ENCODE measurements around the gene MED25. TPM values are rescaled to one million over a fixed set of nuclear protein-coding genes. Genes with fewer than 3 reads are reported as not detected.
A peak's percentile ranks its signal among the peaks of the same experiment; 100 is the strongest.

MED25 gene
- total RNA-seq, 4 donors from 2014 or later, result 26.2 to 54.0 (median 29.4) TPM

- 88 to 93% methylated on average over 8 of the region's 8 CpGs for WGBS, 2 donors
- Histone ChIP-seq H3K9me3 (no peaks in the 10 kb centered on the region), H3K27me3 (no peaks in the 10 kb centered on the region), H3K27ac (peak overlapping the region in 1 of 4 donors; percentile 34), H3K36me3 (peaks cover 0 to 64% (median 12%) of the 10 kb centered on the region in 3 donors), H3K4me1 (peaks cover 0 to 43% (median 12%) of the 10 kb centered on the region in 4 donors), H3K4me3 (no peak overlapping the region)
- no peak for DNase-seq (ENCODE audit: low spot score in 2 of 2)
- TF ChIP-seq POLR2A (IDR thresholded peaks at IDR 0.05) (no peak), CTCF (IDR thresholded peaks at IDR 0.05) (no peak), EP300 (IDR thresholded peaks at IDR 0.05) (no peak)
These were observed 11.5 kb upstream of the MED25 start for GRCh38 chr19:49806620-49806959.

GRCh38 chr19:49807058-49807903 lies 10.8 kb upstream of the MED25 start:
- Histone ChIP-seq H3K9me3 (no peaks in the 10 kb centered on the region), H3K4me1 (peaks cover 0 to 40% (median 10%) of the 10 kb centered on the region in 4 donors), H3K27ac (peak overlapping the region in 1 of 4 donors; percentile 34), H3K36me3 (peaks cover 0 to 57% (median 12%) of the 10 kb centered on the region in 3 donors), H3K27me3 (no peaks in the 10 kb centered on the region), H3K4me3 (no peak overlapping the region)
- 83 to 88% methylated on average over 18 of the region's 18 CpGs for WGBS, 2 donors
- TF ChIP-seq EP300 (IDR thresholded peaks at IDR 0.05) (no peak), POLR2A (IDR thresholded peaks at IDR 0.05) (no peak), CTCF (IDR thresholded peaks at IDR 0.05) (no peak)
- no peak for DNase-seq (ENCODE audit: low spot score in 2 of 2)

GRCh38 chr19:49807904-49808675 lies 10.0 kb upstream of the MED25 start:
- TF ChIP-seq EP300 (IDR thresholded peaks at IDR 0.05) (no peak), POLR2A (IDR thresholded peaks at IDR 0.05) (no peak), CTCF (IDR thresholded peaks at IDR 0.05) (no peak)
- peaks cover 0 to 39% (median 10%) of the 10 kb centered on the region in 4 donors for H3K4me1 ChIP-seq
- no peak for DNase-seq (ENCODE audit: low spot score in 2 of 2)
- H3K27me3 ChIP-seq, result no peaks in the 10 kb centered on the region
- H3K27ac ChIP-seq, result peak overlapping the region; percentile 83 to 94 (median 88)
- peaks cover 0 to 50% (median 9%) of the 10 kb centered on the region in 3 donors for H3K36me3 ChIP-seq
- H3K4me3 ChIP-seq, result peak overlapping the region; percentile 65 to 75 (median 71)
- no peaks in the 10 kb centered on the region for H3K9me3 ChIP-seq
- 76 to 79% methylated on average over 20 of the region's 20 CpGs for WGBS, 2 donors

GRCh38 chr19:49808711-49809159 lies 9.4 kb upstream of the MED25 start:
- WGBS, 2 donors, result 0 to 1% methylated on average over 31 of the region's 31 CpGs
- TF ChIP-seq CTCF (IDR thresholded peaks at IDR 0.05) (no peak), POLR2A (IDR thresholded peaks at IDR 0.05) (peak; percentile 66 to 77), EP300 (IDR thresholded peaks at IDR 0.05) (peak in 1 of 2 donors; percentile 83)
- H3K27ac ChIP-seq, result peak overlapping the region; percentile 83 to 94 (median 88)

More at GRCh38 chr19:49808711-49809159, 9.4 kb upstream of the MED25 start:
- H3K9me3 ChIP-seq, result no peaks in the 10 kb centered on the region
- H3K27me3 ChIP-seq, result no peaks in the 10 kb centered on the region
- H3K4me1 ChIP-seq, result peaks cover 0 to 38% (median 10%) of the 10 kb centered on the region in 4 donors
- peaks cover 0 to 44% (median 3%) of the 10 kb centered on the region in 3 donors for H3K36me3 ChIP-seq
- peak overlapping the region; percentile 65 to 75 (median 71) for H3K4me3 ChIP-seq
- DNase-seq (ENCODE audit: low spot score in 2 of 2), result peak; percentile 96 to 97
